ENCODE data around the gene IFI27L2.

IFI27L2 gene

GRCh38 chr14:94102768-94103482 is 26.5 kb downstream of the IFI27L2 start:
- Histone ChIP-seq H3K27ac (ENCODE audit: low read depth, low read length) (no peak overlapping the region), H3K4me2 (ENCODE audit: low read depth, low read length, poor library complexity, severe bottlenecking) (no peak overlapping the region), H4K20me1 (ENCODE audit: low read depth, low read length) (no peaks in the 10 kb centered on the region), H3F3A (ENCODE audit: insufficient read depth) (no peaks in the 10 kb centered on the region), H3K9me3 (ENCODE audit: insufficient read depth, low read length) (no peaks in the 10 kb centered on the region), H3K4me3 (ENCODE audit: insufficient read depth, low read length, poor library complexity, severe bottlenecking) (no peak overlapping the region), H3K9me2 (replicated peaks; ENCODE audit: insufficient read depth, low read length) (no peaks in the 10 kb centered on the region), H3K27me3 (ENCODE audit: low read length) (no peaks in the 10 kb centered on the region), H3K36me3 (ENCODE audit: low read length) (no peaks in the 10 kb centered on the region), H3K79me2 (ENCODE audit: insufficient read depth, low read length) (no peaks in the 10 kb centered on the region), H2AFZ (ENCODE audit: low read depth, low read length, severe bottlenecking) (no peak overlapping the region), H3K9ac (ENCODE audit: low read length) (no peak overlapping the region)
- TF ChIP-seq CTCF (IDR thresholded peaks at IDR 0.05; ENCODE audit: insufficient read depth, low read length, poor library complexity, severe bottlenecking) (no peak), EZH2phosphoT487 (conservative IDR thresholded peaks at IDR 0.05; ENCODE audit: low read length) (no peak)

- H3K4me2 ChIP-seq (ENCODE audit: low read depth, low read length, poor library complexity, severe bottlenecking): no peak overlapping the region
- no peaks in the 10 kb centered on the region for H3K27me3 ChIP-seq (ENCODE audit: low read length)
- no peaks in the 10 kb centered on the region for H3K79me2 ChIP-seq (ENCODE audit: insufficient read depth, low read length)
- no peaks in the 10 kb centered on the region for H3K9me3 ChIP-seq (ENCODE audit: insufficient read depth, low read length)
- no peak overlapping the region for H2AFZ ChIP-seq (ENCODE audit: low read depth, low read length, severe bottlenecking)
- no peak overlapping the region for H3K27ac ChIP-seq (ENCODE audit: low read depth, low read length)
- H4K20me1 ChIP-seq (ENCODE audit: low read depth, low read length): no peaks in the 10 kb centered on the region
- TF ChIP-seq CTCF (IDR thresholded peaks at IDR 0.05; ENCODE audit: insufficient read depth, low read length, poor library complexity, severe bottlenecking) (no peak), EZH2phosphoT487 (conservative IDR thresholded peaks at IDR 0.05; ENCODE audit: low read length) (no peak)
- no peak overlapping the region for H3K9ac ChIP-seq (ENCODE audit: low read length)
- no peaks in the 10 kb centered on the region for H3K36me3 ChIP-seq (ENCODE audit: low read length)
- no peak overlapping the region for H3K4me3 ChIP-seq (ENCODE audit: insufficient read depth, low read length, poor library complexity, severe bottlenecking)
- no peaks in the 10 kb centered on the region for H3K9me2 ChIP-seq (replicated peaks; ENCODE audit: insufficient read depth, low read length)
- no peaks in the 10 kb centered on the region for H3F3A ChIP-seq (ENCODE audit: insufficient read depth)
Measured at GRCh38 chr14:94101748-94102147, 27.7 kb downstream of the IFI27L2 start.

GRCh38 chr14:94100847-94101246 is 28.6 kb downstream of the IFI27L2 start:
- H3K36me3 ChIP-seq (ENCODE audit: low read length): no peaks in the 10 kb centered on the region
- no peak for TF ChIP-seq CTCF (IDR thresholded peaks at IDR 0.05; ENCODE audit: insufficient read depth, low read length, poor library complexity, severe bottlenecking)
- no peak for TF ChIP-seq EZH2phosphoT487 (conservative IDR thresholded peaks at IDR 0.05; ENCODE audit: low read length)
- H3K9me2 ChIP-seq (replicated peaks; ENCODE audit: insufficient read depth, low read length): no peaks in the 10 kb centered on the region
- H3K9ac ChIP-seq (ENCODE audit: low read length): no peak overlapping the region
- no peaks in the 10 kb centered on the region for H3K27me3 ChIP-seq (ENCODE audit: low read length)
- H4K20me1 ChIP-seq (ENCODE audit: low read depth, low read length): no peaks in the 10 kb centered on the region
- H3K4me3 ChIP-seq (ENCODE audit: insufficient read depth, low read length, poor library complexity, severe bottlenecking): no peak overlapping the region
- H2AFZ ChIP-seq (ENCODE audit: low read depth, low read length, severe bottlenecking): no peak overlapping the region
- no peak overlapping the region for H3K27ac ChIP-seq (ENCODE audit: low read depth, low read length)
- H3F3A ChIP-seq (ENCODE audit: insufficient read depth): no peaks in the 10 kb centered on the region
- H3K79me2 ChIP-seq (ENCODE audit: insufficient read depth, low read length): no peaks in the 10 kb centered on the region
- no peaks in the 10 kb centered on the region for H3K9me3 ChIP-seq (ENCODE audit: insufficient read depth, low read length)
- H3K4me2 ChIP-seq (ENCODE audit: low read depth, low read length, poor library complexity, severe bottlenecking): no peak overlapping the region
